Hematopoietic multipotent progenitor cell (in vitro differentiated cells): ENCODE data around the gene HS6ST2. TPM values are rescaled to one million over a fixed set of nuclear protein-coding genes. Genes with fewer than 3 reads are reported as not detected.

Source experiments
- DNase-seq, 3 donors: peaks; one replicate each; pipeline ENCODE4 v3.0.0-alpha.2; 2011 to 2015; ENCODE audit warnings: low read depth in 2 of 3, low spot score in 2 of 3
- total RNA-seq: library from RNA; depleted of rRNA; stranded (reverse); fragments of >200 nt; gene quantifications from one replicate; pipeline ENCODE4 v1.2.3, GENCODE V29; 2012

Gene HS6ST2
- total RNA-seq, 1 donor, result under 0.01 TPM

GRCh38 chrX:132748268-132748667 lies 210.2 kb downstream of the HS6ST2 start:
- DNase-seq, result no peak

GRCh38 chrX:132745593-132745992 lies 212.8 kb downstream of the HS6ST2 start:
- no peak for DNase-seq

DNA sequence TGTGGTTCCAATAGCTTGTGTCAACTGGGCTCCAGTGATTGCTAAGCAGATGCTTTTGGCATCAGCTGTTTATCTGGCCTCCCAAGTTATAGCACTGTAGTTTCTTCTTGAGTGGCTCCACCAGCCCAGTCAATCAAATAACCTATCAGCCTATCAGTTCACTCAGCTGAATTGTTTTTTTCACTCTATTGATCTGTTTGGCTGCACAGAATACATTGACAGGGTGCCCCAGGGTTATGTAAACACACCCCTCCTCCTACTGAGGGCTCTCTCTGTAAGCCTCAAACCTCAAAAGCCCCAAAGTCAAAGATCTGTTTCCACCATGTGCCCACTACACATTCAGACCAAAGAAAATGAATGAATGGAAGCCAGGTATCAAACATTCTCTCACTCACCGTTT lies 214.0 kb downstream of the HS6ST2 start:
- no peak for DNase-seq

- DNase-seq, result no peak
These were observed 215.3 kb downstream of the HS6ST2 start for GRCh38 chrX:132743086-132743485.

DNA sequence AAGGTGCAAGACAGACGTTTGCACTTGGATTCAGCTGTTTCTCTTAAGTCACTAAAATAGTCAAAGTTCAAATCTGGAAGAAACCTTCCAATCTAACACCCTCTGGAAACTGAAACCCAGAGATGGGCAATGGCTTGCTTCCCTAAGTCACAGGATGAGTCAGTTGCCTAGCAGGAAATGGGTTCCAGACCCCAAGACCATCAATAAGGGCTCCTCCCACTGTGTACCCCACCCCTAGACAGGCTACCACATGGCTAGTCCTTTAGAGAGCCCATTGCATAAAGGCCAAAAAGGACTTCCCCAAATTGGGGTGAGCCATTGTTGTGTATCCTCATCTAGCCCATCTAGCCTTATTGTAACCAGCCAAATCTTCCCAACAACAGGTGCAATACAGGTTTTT lies 216.2 kb downstream of the HS6ST2 start:
- no peak for DNase-seq

DNA sequence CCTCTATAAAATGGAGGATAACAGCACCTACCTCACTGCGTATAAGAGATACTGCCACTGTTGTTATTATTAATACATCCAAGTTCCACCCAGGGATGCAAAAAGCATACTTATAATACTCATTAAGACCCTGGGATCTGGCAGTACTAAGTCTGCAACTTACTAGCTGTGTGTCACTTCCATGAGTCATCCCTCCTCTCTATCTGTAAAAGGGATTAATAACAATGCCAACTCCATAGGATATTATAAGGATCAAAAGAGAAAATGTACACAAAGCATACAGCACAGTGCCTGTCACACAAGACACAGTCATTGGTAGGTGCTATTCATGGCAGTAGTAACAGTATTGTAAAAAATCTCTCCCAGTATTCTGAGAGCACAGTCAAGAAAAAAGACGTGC lies 216.7 kb downstream of the HS6ST2 start:
- DNase-seq, result no peak

DNA sequence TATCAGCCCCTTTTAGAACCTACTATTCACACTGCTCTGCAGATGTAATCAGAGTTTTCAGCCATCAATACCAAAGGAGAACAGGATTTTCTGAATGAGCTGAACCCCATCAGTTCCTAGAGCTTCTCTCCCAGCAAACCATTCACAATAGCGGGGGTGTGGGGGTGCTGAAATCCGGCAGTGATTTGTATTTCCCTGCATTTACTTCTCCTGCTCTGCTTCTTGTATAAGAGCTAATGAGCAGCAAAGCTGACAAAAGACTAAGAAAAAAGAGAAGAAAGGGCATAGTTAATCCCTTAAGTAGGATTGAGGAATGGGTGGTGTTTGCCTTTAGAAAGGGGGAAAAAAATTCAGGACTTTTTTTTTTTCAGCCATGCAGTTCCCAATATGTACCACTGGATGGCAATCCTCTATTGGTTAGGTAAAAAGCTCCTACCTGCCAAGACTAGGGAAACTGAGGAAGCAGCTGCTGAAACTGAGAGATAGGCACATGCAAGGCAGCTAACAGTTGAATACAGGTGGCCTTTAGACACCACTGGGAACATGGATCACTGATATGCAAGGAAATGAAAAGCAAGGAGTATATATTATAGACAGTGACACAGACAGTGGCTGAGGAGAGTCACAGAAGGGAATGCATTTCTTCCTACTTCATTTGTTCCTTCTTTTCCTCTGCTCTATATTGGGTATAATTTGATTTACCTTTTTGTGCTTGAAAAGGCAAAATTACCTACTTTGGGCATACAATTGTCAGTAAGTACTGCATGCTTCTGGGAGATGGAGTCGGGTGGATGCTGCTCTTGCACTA lies 217.9 kb downstream of the HS6ST2 start:
- DNase-seq, result no peak

GRCh38 chrX:132738951-132739350 lies 219.5 kb downstream of the HS6ST2 start:
- DNase-seq, result no peak

- no peak for DNase-seq
These were observed 220.7 kb downstream of the HS6ST2 start for GRCh38 chrX:132737743-132738142.

- DNase-seq, result no peak
These were observed 226.2 kb downstream of the HS6ST2 start for GRCh38 chrX:132732236-132732635.

DNA sequence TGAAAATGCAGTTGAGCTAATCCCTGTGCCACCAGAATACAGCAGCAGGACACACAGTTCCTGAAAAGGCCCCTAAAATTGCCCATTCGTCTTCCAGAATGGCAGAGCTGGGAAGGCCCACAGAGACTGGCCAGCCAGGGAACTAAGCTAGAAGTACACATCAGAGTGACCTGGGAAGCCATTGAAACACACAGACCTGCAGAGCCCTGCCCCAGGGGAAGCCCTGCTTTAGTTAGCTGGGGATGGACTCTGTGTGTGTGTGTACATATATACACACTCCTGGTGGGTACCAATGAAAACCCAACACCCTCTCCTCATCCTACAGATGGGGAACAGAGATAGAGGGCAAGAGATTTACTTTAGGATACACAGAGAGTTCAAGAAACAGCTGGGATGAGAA lies 227.7 kb downstream of the HS6ST2 start:
- DNase-seq, result no peak

GRCh38 chrX:132730266-132730665 lies 228.2 kb downstream of the HS6ST2 start:
- DNase-seq, result no peak

DNA sequence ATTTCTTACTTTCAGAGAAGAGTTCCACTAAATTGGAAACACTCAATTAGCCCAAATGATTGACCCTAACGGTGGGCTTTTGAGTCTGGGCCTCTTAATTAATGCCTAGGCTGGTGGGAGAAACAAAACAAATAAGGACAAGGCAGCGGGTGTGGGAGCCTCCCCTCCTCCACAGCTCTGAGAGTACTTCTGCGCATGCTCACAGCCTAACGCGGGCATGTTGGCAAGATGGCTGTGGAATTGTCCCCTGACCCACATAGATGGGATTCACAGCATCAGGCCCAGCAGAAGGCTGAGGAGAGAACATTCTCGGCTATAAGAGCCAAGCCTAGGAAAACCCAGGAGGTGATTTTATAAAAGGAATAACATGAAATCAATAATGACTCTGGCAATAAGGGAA lies 230.1 kb downstream of the HS6ST2 start:
- no peak for DNase-seq

DNA sequence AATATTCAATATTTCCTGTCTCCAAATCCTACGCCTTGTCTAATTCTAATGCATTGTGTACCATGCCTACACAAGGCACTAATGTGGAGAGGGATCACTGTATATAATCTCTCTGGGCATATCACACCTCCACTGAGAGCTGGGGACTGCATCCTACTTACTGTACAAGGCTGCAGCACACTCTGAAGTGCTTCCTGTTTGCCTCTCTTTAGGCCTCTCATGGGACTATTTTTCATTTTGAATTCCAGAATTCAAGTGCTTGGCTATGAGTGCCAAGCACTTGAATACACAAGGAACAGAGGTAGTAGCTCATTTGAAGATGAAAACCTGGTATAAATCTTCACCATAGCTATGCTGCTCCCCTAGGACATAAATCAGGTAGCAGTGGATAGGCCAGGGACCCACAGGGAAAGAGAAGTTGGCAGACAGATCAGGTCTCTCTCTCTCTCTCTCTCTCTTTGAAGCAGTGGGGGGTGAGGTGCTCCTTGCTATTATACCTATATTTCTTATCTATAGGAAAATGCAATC lies 239.9 kb downstream of the HS6ST2 start:
- no peak for DNase-seq

DNA sequence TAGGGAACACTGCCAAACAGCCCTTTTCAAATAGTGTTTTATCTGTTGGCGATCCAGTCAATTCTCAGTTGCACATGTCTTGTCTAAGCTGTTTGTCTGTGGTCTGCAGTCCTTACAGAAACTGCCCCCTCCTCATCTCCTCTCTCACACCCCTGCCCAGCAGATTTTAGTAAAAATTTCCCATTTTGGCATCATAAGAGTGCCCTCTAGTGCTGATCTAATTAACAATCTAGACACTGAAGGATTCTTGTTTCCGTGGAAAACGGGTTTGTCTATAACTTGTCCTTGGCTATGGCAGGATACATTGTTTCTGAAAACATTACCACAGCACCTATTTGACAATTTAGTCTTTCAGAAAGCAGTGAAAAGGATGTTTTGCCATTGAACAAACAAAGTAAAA lies 242.4 kb downstream of the HS6ST2 start:
- no peak for DNase-seq

DNA sequence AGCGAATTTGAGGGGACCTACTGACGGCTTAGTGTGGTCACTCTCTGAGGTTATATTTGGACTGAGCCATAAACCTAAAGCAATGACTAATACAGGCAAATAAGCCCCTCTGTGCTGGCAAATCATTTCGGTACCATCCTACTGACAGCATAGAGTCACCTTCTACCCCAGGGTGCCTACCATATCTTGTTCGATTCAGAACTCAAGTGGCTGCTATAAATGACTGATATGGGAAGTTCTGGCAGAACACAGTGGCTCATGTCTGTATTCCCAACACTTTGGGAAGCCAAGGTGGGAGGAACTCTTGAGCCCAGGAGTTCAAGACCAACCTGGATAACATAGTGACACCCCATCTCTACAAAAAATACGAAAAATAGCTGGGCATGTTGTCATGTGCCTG lies 243.5 kb downstream of the HS6ST2 start:
- no peak for DNase-seq

DNA sequence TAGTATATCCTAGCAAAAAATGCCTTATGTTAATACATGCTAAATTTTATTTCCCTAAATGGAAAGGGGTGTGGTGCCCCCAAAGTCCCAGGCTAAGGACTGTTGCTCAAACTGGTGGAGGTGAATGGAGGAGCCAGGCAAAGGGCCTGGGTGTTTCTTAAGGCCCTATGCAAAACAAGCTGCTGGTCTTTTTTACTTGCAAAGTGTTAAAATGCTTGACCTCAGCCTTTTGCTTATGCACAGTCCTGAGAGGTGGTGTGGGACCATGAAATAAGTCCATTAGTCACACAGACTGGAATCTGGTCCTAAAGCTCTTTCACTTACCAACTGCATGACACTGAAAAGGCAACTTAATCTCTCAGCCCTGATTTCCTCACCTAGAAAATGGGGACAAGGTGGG lies 246.1 kb downstream of the HS6ST2 start:
- no peak for DNase-seq

- peak in 1 of 3 donors; percentile 19 for DNase-seq
These were observed 247.7 kb downstream of the HS6ST2 start for GRCh38 chrX:132710656-132711155.

GRCh38 chrX:132708529-132708928 lies 249.9 kb downstream of the HS6ST2 start:
- DNase-seq, result no peak

DNA sequence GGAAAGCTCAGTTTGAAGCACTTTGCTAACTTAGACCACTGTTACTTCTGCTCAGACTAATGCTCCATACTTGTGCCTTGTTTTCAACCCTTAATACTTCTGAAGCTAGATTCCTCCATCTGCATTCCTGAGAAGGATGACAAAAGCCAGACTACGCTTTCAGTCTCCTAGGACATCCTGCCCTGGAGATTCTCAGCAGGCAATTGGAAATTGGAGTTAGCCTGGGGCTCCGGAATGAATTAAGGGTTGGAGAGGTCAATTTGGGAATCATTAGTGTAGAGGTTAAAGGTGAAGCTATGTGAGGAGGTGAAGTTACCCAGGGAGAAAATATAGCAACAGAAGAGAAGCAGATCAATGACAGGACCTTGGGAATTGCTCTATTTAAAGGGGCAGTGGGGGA lies 253.7 kb downstream of the HS6ST2 start:
- no peak for DNase-seq

DNA sequence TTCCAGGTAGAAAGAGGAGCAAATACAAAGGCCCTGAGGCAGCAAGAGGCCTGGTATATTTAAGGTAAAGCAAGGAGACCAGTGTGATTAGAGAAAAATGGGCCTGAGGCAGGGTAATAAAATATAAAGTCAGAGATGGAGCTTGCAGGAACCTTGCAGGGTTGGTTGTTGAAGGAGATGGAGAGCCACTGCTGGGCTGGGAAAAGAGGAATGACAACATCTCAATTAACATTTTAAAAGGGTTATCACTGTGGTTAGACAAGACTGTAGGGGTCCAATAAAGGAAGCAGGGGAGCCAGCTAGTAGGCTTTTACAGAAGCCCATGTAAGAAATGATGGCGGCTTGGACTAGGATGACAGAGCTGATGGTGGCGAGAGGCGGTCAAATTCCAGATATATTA lies 264.0 kb downstream of the HS6ST2 start:
- DNase-seq, result no peak

- DNase-seq, result no peak
These were observed 265.9 kb downstream of the HS6ST2 start for GRCh38 chrX:132692526-132692925.
